GM12878 (cell line): ENCODE data around the gene PDCL3.

Experiments used
- CTCF ChIP-seq, 3 experiments: IDR thresholded peaks in 2 of 3; conservative IDR thresholded peaks in 1 of 3; 2 replicates each; pipeline ENCODE4 v1.5.1; 2011; ENCODE audit warnings: low read depth in 3 of 3, low read length in 3 of 3, mild to moderate bottlenecking in 3 of 3, control low read depth in 2 of 3, moderate library complexity in 2 of 3, inconsistent platforms in 1 of 3, mixed read lengths in 1 of 3; ENCODE audit not compliant: control insufficient read depth in 2 of 3, insufficient read depth in 1 of 3; ENCODE audit errors: extremely low read depth in 1 of 3
- EZH2 ChIP-seq: IDR thresholded peaks from 2 replicates; pipeline ENCODE4 v1.6.1; 2012; ENCODE audit warnings: low read depth, mild to moderate bottlenecking, control low read depth, inconsistent platforms, low read length, borderline replicate concordance; ENCODE audit not compliant: control insufficient read depth
- NR2F1 ChIP-seq: fragments of 450-650 bp; conservative IDR thresholded peaks from 2 replicates; pipeline ENCODE4 v1.6.1; 2017; ENCODE audit warnings: mild to moderate bottlenecking

- TF ChIP-seq EZH2 (no peak), NR2F1 (no peak), CTCF (IDR thresholded peaks at IDR 0.05 in 2 of 3, conservative IDR thresholded peaks at IDR 0.05 in 1 of 3; ENCODE audit: control insufficient read depth in 2 of 3, extremely low read depth in 1 of 3, insufficient read depth in 1 of 3, low read depth in 3 of 3, low read length in 3 of 3) (no peak)
These were observed 40.6 kb downstream of the PDCL3 start for GRCh38 chr2:100603414-100603813.
